NCI-H2171 treated with DMSO at 0.1 percent for 48 hours (cell line): Measurements from ENCODE around the gene ARMH3.
"Not testable (repeated sequence)": the region's sequence is repeated elsewhere in the genome, so short reads cannot be mapped to it uniquely, and the experiment has no call there.

Experiments used
- DNase-seq: peaks from one replicate; lab custom pipeline; 2025; lab: John Stamatoyannopoulos, UW

The ARMH3 gene, protein sequence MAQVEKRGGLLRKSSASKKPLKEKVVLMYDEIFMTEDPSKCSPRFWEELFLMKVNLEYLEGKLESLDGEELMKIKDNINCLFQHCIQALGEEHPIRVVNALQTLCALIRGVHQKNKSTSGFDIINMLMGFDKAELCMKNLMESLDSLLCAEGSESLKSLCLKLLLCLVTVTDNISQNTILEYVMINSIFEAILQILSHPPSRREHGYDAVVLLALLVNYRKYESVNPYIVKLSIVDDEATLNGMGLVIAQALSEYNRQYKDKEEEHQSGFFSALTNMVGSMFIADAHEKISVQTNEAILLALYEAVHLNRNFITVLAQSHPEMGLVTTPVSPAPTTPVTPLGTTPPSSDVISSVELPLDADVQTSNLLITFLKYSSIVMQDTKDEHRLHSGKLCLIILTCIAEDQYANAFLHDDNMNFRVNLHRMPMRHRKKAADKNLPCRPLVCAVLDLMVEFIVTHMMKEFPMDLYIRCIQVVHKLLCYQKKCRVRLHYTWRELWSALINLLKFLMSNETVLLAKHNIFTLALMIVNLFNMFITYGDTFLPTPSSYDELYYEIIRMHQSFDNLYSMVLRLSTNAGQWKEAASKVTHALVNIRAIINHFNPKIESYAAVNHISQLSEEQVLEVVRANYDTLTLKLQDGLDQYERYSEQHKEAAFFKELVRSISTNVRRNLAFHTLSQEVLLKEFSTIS

DNA sequence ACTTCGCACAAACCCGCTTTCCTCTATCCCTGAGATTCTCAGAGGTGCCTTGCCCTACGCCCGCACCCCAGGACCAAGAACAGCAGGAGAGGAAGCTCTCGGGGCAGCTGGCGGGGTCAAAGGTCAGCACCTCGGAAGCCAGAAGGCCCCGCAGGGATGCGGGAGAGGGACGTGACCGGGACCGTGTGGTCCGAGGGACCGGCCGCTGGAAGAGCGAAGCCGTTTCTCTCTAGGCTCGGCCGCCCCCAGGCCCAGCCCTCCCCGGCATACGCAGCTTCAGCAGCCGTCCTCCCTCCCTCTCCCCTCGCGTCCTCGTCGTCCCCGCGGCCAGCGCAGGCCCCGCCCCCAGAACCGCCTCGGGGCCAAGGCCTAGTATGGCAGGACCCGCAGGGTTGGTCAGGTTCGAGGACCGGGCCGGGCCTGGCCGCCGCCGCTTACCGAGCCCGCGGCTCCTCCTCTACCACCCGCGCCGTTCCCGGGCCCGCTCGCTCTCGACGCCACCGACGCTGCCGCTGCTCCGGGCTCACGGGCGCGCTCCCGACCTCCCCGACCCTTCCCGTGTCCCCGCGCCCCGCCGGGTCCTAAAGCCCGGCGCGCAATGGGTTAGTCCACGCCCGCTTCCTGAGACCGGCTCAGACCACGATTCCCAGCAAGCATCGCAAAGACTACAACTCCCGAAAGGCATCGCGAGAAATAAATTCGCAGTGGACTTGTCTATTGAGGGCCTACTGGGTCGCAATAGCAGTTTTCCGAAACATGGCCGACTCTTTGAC is at the start of gene ARMH3:
TSS of gene ARMH3 (minus strand) at position 527 of the 773 bp plus-strand sequence. CDS start 16,059 bp downstream, outside the sequence.
- DNase-seq, result peak; percentile 89

DNA sequence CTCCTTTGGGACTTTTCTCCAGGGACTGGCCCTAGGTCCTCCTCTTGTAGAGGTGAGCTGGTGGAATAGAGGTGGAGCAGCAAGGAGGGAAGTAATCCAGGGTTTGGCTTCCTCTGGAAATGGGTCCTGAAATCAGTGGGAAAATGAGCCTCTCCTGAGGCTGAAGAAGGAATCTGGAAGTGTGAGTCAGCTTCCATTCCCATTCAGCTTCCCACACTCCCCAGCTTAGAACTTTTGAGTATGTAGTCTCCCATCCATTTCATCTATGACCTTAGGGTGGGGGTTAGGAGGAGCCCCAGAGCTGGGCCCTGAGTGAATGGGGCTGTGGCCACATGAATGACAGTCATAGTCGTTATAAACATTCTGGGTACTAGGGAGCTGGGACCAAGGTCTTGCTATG is 46.4 kb upstream of the ARMH3 start:
- no peak for DNase-seq

DNA sequence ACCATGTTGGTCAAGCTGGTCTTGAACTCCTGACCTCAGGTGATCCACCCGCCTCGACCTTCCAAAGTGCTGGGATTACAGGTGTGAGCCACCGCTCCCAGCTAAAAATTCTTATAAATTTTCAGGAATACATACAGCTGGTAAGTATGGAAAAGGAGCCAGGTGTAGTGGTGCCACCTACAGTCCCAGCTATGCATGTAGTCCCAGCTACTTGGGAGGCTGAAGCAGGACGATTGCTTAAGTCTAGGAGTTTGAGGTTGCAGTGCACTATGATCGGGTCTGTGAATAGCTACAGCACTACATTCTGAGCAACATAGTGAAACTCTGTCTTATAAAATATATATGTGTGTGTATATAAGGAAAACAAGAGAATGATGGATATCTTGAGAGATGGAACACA is 45.2 kb upstream of the ARMH3 start:
- DNase-seq, result no peak

GRCh38 chr10:102096449-102096848 is 40.5 kb upstream of the ARMH3 start:
- no peak for DNase-seq

GRCh38 chr10:102090772-102091171 is 34.8 kb upstream of the ARMH3 start:
- no peak for DNase-seq

DNA sequence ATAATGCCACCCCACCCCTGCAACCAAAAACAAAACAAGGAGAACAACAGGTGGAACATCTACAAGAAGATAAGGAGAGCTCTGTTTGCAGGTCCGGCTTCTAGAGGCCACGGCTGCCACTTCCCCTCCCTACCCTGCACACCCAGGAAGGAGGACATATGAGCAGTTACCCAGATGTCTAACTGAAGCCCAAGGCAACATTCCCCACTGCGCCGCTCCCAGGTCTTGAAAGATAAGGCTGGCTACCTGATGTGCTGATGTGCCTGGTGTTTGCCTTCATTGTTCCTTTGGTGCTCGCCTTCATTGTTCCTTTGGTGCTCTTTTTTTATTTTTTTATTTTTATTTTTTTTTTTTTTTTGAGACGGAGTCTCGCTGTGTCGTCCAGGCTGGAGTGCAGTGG is 30.2 kb upstream of the ARMH3 start:
- DNase-seq, result no peak

DNA sequence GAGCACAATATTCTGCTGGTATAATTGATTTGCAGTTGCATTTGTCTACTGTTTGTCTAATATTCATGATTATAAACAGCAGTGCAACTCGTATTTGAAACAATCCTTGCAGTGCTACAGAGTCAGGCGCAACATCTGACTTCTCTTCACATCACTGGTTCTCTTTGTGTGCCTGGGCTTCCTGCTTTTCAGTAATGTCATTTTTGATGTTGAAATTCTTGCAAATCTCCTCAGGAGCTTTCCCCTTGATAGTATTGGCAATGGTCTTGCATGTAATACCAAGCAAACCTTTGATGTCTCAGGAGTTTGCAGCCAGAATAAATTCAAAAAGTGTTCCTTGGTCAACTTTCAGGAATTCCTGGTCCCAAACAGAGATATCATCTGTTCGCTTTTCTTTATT is 29.4 kb upstream of the ARMH3 start:
- DNase-seq, result no peak

DNA sequence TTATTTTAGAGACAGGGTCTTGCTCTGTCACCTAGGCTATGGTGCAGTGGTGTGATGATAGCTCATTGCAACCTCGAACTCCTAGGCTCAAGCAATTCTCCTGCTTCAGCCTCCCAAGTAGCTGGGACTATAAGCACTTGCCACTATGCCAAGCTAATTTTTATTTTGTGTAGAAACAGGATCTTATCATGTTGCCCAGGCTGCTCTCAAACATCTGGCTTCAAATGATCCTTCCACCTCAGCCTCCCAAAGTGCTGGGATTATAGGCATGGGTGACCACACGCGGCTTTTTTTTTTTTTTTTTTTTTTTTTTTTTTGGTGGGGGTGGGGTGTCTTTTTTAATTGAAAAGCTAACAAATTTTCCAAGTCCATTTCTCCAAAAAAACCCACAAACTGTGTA is 27.6 kb upstream of the ARMH3 start:
- no peak for DNase-seq

- peak; percentile 62 for DNase-seq
Measured at GRCh38 chr10:102072673-102073527, 16.9 kb upstream of the ARMH3 start.

GRCh38 chr10:102069071-102069470 is 13.1 kb upstream of the ARMH3 start:
- no peak for DNase-seq

DNA sequence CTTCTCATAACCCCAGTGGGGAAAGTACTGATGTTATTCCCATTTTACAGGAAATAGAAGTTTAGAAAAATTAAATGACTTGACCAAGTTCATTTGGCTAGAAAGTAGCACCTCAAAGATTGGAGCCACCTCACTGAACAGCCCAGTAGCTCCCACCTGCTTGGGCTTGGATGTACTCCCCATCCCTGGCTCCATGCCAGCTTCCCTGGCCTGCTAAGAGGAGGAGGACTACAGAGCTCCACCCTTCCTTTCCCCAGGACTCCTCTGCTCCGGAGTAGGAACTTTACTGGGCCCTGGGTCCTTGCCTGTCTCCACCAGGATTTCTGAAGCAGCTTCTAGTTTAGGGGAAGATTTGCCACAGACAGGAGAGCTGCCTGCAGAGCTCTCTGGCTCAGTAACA is 12.2 kb upstream of the ARMH3 start:
- no peak for DNase-seq

DNA sequence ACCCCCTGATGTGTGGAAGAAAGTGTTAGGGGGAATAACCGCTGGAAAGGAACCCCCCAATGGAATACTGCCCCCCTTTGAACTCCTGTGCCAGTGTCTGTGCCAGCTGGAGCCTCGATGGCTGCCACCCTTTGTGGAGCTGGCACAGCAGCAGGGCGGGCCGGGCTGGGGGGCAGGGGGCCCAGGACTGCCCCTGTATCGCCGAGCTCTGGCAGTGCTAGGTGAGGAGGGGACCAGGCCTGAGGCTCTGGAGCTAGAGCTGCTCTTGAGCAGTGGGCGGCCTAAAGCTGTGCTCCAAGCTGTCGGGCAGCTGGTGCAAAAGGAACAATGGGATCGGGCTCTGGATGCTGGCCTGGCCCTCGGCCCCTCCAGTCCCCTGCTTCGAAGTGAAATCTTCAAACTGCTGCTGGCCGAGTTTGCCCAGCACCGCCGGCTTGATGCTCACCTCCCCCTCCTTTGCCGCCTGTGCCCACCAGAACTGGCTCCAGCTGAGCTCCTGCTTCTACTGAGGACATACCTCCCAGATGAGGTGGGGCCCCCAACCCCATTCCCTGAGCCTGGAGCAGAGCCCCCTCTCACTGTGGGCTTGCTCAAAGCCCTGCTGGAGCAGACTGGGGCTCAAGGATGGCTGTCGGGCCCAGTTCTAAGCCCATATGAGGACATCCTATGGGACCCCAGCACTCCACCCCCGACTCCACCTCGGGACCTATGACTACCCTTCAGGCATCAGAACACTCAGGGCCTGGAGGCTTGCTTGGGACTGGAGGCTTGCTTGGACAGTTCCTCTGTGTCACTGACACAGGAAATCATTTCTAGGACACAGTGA is 11.3 kb upstream of the ARMH3 start:
- no peak for DNase-seq

DNA sequence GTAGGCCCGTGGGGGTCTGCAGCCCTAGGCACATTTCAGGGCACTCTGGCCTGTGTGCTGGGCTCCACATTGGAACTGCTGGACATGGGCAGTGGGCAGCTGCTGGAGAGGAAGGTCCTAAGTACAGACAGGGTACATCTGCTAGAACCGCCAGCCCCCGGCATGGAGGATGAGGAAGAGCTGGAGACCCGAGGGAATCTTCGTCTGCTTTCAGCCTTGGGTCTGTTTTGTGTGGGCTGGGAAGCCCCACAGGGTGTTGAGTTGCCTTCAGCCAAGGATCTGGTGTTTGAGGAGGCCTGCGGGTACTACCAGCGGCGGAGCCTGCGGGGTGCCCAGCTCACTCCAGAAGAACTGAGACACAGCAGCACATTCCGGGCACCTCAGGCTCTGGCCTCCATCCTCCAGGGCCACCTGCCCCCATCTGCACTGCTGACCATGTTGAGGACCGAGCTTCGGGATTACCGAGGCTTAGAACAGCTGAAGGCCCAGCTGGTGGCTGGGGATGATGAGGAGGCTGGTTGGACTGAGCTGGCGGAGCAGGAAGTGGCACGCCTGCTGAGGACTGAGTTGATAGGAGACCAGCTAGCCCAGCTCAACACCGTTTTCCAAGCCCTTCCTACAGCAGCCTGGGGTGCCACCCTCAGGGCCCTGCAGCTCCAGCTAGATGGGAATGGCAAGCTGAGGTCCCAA is 10.6 kb upstream of the ARMH3 start:
- DNase-seq, result no peak

GRCh38 chr10:102065561-102066398 is 9.8 kb upstream of the ARMH3 start:
- no peak for DNase-seq

- DNase-seq, result peak; percentile 75
Measured at GRCh38 chr10:102064868-102065560, 9.0 kb upstream of the ARMH3 start, which contains the start of gene HPS6. Gene HPS6, plus strand, starts transcription at chr10:102065349. Its CDS starts 126 bp downstream, at chr10:102065475.

GRCh38 chr10:102064503-102064867 is 8.5 kb upstream of the ARMH3 start:
- no peak for DNase-seq

DNA sequence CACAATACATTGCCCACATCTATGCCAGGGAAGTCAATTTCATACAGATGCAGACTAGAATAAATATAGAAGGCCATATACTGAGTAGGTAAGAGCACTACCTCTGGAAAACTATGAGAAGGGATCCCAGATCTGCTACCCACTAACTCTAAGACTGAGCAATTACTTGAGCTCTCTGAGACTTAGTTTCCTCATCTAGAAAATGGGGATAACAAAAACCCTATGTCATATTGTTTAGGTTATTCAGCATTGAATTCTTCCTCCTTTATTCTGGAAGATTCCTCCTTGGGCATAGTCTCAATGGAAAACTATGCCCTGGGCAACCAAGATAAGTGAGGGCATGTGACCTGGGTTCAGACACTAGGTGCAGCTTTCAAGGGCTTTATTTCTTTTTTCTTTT is 4.0 kb upstream of the ARMH3 start:
- no peak for DNase-seq

DNA sequence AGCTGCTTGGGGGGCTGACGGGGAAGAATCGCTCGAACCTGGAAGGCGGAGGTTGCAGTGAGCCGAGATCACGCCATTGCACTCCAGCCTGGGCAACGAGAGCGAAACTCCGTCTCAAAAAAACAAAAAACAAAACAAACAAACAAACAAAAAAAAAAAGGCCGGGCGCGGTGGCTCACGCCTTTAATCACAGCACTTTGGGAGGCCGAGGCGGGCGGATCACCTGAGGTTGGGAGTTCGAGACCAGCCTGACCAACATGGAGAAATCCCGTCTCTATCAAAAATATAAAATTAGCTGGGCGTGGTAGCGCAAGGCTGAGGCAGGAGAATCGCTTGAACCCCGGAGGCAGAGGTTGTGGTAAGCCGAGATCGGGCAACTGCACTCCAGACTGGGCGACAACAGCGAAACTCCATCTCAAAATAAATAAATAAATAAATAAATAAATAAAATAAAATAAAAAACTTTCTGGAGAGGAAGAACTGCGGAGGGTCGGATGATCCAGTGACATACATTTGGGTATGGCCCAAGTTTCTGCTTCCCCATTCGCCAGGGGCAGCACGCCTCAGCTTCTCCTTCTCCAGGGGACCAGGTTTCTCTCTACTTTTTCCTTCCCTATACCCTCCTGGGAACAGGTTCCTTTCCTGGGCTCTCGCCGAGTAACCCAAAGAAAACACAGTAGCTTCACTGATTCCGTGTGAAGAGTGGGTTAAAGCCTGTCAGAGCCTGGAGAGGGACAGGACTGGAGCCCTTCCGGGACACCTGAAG is 909 bp downstream of the ARMH3 start:
- not testable (repeated sequence) for DNase-seq
